HCT116 (cell line): Measurements from ENCODE around the gene PLA2G2D.

Source experiments
- CBX3 ChIP-seq: IDR thresholded peaks from 2 replicates; pipeline ENCODE4 v1.6.1; 2012; ENCODE audit warnings: low read depth
- CTCF ChIP-seq, 3 experiments: fragments of 200-600 bp in 1 of 3; sonication (generic) in 1 of 3; IDR thresholded peaks in 2 of 3; conservative IDR thresholded peaks in 1 of 3; 2 replicates each; pipeline ENCODE4 v1.5.1; 2012 to 2017; ENCODE audit warnings: low read depth in 2 of 3, low read length in 2 of 3, antibody characterized with exemption in 1 of 3, borderline replicate concordance in 1 of 3, control low read depth in 1 of 3, mild to moderate bottlenecking in 1 of 3, mixed read lengths in 1 of 3, mixed run types in 1 of 3, moderate library complexity in 1 of 3; ENCODE audit not compliant: insufficient read depth in 1 of 3
- EZH2 ChIP-seq: fragments of 200-600 bp; sonication (generic); IDR thresholded peaks from 2 replicates; pipeline ENCODE4 v1.6.1; 2017; ENCODE audit warnings: antibody characterized with exemption, mixed run types
- FOSL1 ChIP-seq: IDR thresholded peaks from 2 replicates; pipeline ENCODE4 v1.6.1; 2012; ENCODE audit warnings: low read depth
- POLR2A ChIP-seq: IDR thresholded peaks from 2 replicates; pipeline ENCODE4 v1.7.0; 2011; ENCODE audit warnings: borderline replicate concordance; ENCODE audit not compliant: insufficient read depth, insufficient read length; ENCODE audit errors: extremely low read depth
- TCF7L2 ChIP-seq: IDR thresholded peaks from 2 replicates; pipeline ENCODE4 v1.7.0; 2011; ENCODE audit warnings: borderline replicate concordance, inconsistent platforms; ENCODE audit not compliant: insufficient read depth, insufficient read length; ENCODE audit errors: extremely low read depth
- ZBTB33 ChIP-seq: IDR thresholded peaks from 2 replicates; pipeline ENCODE4 v1.6.1; 2011; ENCODE audit warnings: mild to moderate bottlenecking, low read length, moderate library complexity; ENCODE audit not compliant: insufficient replicate concordance; ENCODE audit errors: extremely low read depth

- TF ChIP-seq FOSL1, result no peak
- no peak for TF ChIP-seq CTCF (IDR thresholded peaks at IDR 0.05 in 2 of 3, conservative IDR thresholded peaks at IDR 0.05 in 1 of 3; ENCODE audit: borderline replicate concordance in 1 of 3, insufficient read depth in 1 of 3, low read depth in 2 of 3, low read length in 2 of 3)
- no peak for TF ChIP-seq CBX3
- no peak for TF ChIP-seq TCF7L2
- no peak for TF ChIP-seq POLR2A
- TF ChIP-seq ZBTB33, result no peak
- TF ChIP-seq EZH2, result no peak
Measured at GRCh38 chr1:20089328-20090077, 29.8 kb downstream of the PLA2G2D start.
